ENCODE measurements around the gene C19orf47.

Gene C19orf47

DNA sequence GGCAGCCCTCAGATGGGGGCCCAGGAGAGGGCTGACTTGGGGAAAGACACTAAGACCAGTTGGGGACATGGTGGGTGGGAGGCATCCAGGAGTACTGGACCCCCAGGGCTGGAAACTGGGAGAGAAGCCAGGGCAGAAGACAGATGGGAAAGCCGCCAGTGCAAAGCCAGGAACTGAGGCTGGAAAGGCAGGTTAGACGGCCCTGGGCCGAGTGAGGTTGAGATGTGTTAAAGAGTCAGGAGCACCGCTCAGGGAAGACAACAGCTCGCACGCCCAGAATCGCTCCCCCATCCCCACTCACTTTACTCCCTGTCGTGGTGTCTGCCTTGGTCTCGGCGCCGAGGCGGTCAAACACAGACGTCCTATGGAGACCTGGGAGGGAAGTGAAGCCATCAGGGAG lies 24.5 kb downstream of the C19orf47 start:
- Histone ChIP-seq H3K4me3 (ENCODE audit: low read length) (no peak overlapping the region), H3K27me3 (ENCODE audit: insufficient read depth, low read length) (no peaks in the 10 kb centered on the region), H3K4me1 (ENCODE audit: insufficient read depth, low read length) (no peaks in the 10 kb centered on the region), H3K36me3 (ENCODE audit: insufficient read depth, low read length) (peaks cover 74% of the 10 kb centered on the region), H3K9ac (ENCODE audit: low read depth, low read length) (no peak overlapping the region), H3K9me3 (ENCODE audit: insufficient read depth, low read depth, low read length) (no peaks in the 10 kb centered on the region), H3K27ac (ENCODE audit: low read depth, low read length) (no peak overlapping the region)
- WGBS: 96% methylated on average over 13 of the region's 13 CpGs

DNA sequence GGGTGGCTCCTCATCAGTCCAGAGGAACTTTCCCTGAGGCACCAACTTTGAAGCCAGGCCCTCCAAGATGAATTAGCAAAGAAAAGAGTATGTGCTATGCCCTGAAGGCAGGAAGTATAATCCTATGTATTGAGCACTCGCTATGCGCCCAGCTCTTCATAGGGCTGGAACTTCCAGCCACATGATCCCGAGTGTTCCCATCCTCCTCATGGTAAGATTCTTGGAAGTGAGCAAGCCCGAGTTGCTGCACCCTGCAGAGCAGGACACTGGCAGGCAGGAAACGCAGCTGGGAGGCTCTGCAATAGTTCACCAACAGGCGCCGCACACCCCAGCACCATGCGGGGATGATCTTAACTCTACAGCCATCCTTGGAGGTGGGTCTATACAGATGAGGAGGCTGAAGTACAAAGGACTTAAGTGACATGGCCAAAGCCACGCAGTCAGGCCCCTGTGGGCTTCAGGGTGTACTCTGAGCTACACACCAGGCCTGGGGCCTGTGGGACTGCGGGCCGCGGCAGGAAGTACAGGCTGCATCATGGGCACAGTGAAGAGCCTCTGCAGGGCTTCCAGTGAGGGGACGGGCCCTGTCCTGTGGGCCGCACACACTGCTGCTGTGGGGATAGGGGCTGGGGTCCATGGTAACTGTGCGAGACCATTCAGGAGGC lies 25.1 kb downstream of the C19orf47 start:
- H3K9ac ChIP-seq (ENCODE audit: low read depth, low read length): no peak overlapping the region
- no peaks in the 10 kb centered on the region for H3K4me1 ChIP-seq (ENCODE audit: insufficient read depth, low read length)
- no peak overlapping the region for H3K27ac ChIP-seq (ENCODE audit: low read depth, low read length)
- 93% methylated on average over 15 of the region's 15 CpGs for WGBS
- peaks cover 71% of the 10 kb centered on the region for H3K36me3 ChIP-seq (ENCODE audit: insufficient read depth, low read length)
- no peaks in the 10 kb centered on the region for H3K9me3 ChIP-seq (ENCODE audit: insufficient read depth, low read depth, low read length)
- no peaks in the 10 kb centered on the region for H3K27me3 ChIP-seq (ENCODE audit: insufficient read depth, low read length)
- H3K4me3 ChIP-seq (ENCODE audit: low read length): no peak overlapping the region

DNA sequence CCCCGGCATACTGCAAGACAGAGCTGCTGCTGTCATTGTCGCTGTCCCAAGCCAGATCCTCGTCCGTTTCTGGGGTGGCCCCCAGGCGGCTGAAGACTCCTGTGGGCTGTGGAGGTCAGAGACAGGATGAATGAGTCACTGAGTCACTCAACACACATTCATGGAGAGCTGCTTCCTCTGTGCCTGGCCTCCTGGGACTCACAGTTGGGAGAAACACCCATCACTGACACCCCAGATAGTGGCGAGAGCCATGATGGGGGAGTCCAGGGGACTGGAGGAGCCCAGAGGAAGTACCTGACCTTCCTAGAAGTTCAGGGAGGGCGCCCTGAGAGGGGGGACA lies 26.0 kb downstream of the C19orf47 start:
- Histone ChIP-seq H3K4me3 (ENCODE audit: low read length) (no peak overlapping the region), H3K27me3 (ENCODE audit: insufficient read depth, low read length) (no peaks in the 10 kb centered on the region), H3K4me1 (ENCODE audit: insufficient read depth, low read length) (no peaks in the 10 kb centered on the region), H3K36me3 (ENCODE audit: insufficient read depth, low read length) (peaks cover 62% of the 10 kb centered on the region), H3K9ac (ENCODE audit: low read depth, low read length) (no peak overlapping the region), H3K27ac (ENCODE audit: low read depth, low read length) (no peak overlapping the region), H3K9me3 (ENCODE audit: insufficient read depth, low read depth, low read length) (no peaks in the 10 kb centered on the region)
- 89% methylated on average over 7 of the region's 7 CpGs for WGBS

DNA sequence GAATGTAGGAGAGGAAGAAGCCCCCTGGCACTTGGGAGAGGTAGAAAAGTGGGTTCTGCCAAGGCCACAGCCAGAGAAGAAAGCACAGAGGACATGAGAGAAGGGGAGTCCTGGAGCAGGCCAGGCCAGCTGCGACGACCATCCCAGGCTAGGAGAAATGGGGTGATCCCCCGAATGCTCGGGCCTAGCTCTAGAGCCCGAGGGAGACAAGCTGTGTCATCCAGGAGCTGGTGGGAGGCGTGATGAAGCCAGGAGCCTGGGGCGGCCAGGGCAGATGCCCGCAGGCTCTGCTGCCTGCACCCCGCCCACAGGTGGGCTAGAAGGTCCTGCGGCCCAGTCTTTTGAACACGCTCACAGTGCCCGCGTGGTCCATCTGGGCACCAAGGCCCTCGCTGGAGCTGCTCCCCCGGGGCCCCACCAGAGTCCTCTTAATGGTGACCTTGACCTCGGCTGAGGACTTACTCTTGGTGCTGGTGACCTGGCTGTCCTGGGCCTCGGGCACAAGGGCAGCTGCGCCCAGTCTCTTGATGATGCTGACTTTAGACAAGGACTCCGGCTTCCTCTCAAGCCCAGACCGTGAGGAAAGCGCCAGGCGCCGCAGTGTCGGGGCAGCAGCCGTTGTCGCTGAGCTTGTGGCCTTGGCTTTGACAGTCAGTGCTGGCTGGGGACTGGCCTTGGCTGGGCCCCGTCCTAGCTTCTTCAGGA lies 26.5 kb downstream of the C19orf47 start:
- no peak overlapping the region for H3K27ac ChIP-seq (ENCODE audit: low read depth, low read length)
- peaks cover 60% of the 10 kb centered on the region for H3K36me3 ChIP-seq (ENCODE audit: insufficient read depth, low read length)
- no peaks in the 10 kb centered on the region for H3K9me3 ChIP-seq (ENCODE audit: insufficient read depth, low read depth, low read length)
- H3K4me1 ChIP-seq (ENCODE audit: insufficient read depth, low read length): no peaks in the 10 kb centered on the region
- 95% methylated on average over 27 of the region's 27 CpGs for WGBS
- no peak overlapping the region for H3K4me3 ChIP-seq (ENCODE audit: low read length)
- no peak overlapping the region for H3K9ac ChIP-seq (ENCODE audit: low read depth, low read length)
- H3K27me3 ChIP-seq (ENCODE audit: insufficient read depth, low read length): no peaks in the 10 kb centered on the region

DNA sequence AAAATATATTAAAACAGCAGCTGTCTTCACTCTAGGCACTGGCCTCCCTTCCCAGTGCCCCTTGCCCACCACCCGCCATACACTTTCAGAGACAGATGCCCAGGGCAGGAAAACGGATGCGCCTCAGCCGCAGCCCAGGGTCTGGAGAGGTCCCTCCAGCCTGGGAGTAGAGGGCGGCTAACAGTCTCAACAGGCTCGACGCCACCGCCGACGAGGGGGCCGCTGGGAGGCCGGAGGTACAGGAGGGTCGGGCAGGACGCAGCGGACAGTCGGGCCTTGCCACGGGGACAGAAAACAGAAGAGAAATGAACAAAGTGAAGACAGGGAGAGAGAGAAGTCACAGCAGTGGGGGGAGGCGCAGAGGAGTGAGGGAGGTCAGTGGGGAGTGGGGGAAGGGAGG lies 27.1 kb downstream of the C19orf47 start:
- no peak overlapping the region for H3K9ac ChIP-seq (ENCODE audit: low read depth, low read length)
- 97% methylated on average over 18 of the region's 18 CpGs for WGBS
- no peaks in the 10 kb centered on the region for H3K4me1 ChIP-seq (ENCODE audit: insufficient read depth, low read length)
- H3K9me3 ChIP-seq (ENCODE audit: insufficient read depth, low read depth, low read length): no peaks in the 10 kb centered on the region
- H3K27me3 ChIP-seq (ENCODE audit: insufficient read depth, low read length): no peaks in the 10 kb centered on the region
- peaks cover 54% of the 10 kb centered on the region for H3K36me3 ChIP-seq (ENCODE audit: insufficient read depth, low read length)
- H3K4me3 ChIP-seq (ENCODE audit: low read length): no peak overlapping the region
- H3K27ac ChIP-seq (ENCODE audit: low read depth, low read length): no peak overlapping the region

DNA sequence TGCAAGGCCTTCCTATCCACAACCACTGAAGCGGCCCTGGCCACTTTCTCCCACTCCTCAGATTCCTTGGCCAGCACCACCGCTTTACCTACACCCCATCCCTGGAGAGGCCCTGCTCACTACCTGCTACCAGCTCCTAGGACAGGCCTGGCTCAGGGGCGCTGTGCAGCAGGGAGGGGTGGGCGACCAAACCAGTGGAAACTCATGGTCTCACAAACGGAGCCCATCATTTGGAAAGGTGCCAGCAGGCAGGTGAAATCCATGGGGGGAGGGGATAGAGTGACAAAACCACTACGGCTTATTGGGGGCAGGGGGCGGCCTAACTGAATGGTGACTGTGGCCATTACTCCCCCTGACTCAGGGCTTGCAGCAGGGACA lies 27.6 kb downstream of the C19orf47 start:
- Histone ChIP-seq H3K4me3 (ENCODE audit: low read length) (no peak overlapping the region), H3K27ac (ENCODE audit: low read depth, low read length) (no peak overlapping the region), H3K36me3 (ENCODE audit: insufficient read depth, low read length) (peaks cover 49% of the 10 kb centered on the region), H3K9ac (ENCODE audit: low read depth, low read length) (no peak overlapping the region), H3K4me1 (ENCODE audit: insufficient read depth, low read length) (no peaks in the 10 kb centered on the region), H3K27me3 (ENCODE audit: insufficient read depth, low read length) (no peaks in the 10 kb centered on the region), H3K9me3 (ENCODE audit: insufficient read depth, low read depth, low read length) (no peaks in the 10 kb centered on the region)
- WGBS: 94% methylated on average over 7 of the region's 7 CpGs

DNA sequence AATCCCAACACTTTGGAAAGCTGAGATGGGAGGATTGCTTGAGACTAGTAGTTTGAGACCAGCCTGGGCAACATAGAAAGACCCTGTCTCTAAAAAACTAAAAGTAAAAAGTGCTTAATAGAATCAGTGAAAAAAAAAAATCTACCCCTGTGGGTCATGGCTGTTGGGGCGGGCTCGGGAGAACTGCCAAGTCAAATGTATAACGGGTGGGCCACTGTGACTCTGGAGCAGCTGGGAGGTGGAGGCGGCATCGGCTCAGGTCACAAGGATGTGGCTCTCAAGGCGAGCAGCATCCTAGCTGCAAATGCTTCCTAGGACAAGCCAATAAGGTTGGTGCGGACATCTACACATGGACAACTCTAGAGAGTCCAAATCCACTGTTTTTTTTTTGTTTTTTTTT lies 30.9 kb downstream of the C19orf47 start:
- 95% methylated on average over 7 of the region's 7 CpGs for WGBS
- Histone ChIP-seq H3K27me3 (ENCODE audit: insufficient read depth, low read length) (no peaks in the 10 kb centered on the region), H3K36me3 (ENCODE audit: insufficient read depth, low read length) (peaks cover 20% of the 10 kb centered on the region)

DNA sequence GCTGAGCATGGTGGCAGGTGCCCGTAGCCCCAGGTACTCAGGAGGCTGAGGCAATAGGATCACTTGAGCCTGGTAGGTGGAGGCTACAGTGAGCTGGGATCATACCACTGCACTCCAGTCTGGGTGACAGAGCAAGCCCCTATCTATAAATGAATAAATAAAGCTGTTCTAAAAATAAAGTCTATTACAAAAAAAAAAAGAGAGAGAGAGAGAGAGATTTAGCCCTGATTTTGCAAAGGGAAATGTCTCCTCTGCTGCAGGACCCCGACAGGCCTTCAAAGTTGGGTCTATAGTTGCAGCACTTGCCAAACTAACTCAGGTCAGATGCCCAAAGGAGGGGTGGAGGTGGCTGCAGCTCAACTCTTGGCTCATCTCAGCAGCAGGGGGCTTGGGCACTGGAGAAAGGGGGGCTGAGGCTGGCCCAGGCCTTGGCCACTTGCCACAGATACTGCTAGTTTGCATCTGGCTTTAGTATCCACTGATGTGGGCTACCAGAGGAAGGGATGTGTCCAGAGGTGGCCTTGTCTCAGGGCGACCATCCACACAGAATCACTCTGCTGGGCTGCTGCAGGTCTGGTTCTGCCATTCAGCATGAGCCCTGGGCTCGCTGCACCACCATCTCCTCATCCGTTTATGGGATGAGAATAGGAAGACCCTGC lies 32.3 kb downstream of the C19orf47 start:
- Histone ChIP-seq H3K27me3 (ENCODE audit: insufficient read depth, low read length) (no peaks in the 10 kb centered on the region), H3K4me1 (ENCODE audit: insufficient read depth, low read length) (no peaks in the 10 kb centered on the region), H3K9ac (ENCODE audit: low read depth, low read length) (no peak overlapping the region), H3K36me3 (ENCODE audit: insufficient read depth, low read length) (peaks cover 8% of the 10 kb centered on the region), H3K27ac (ENCODE audit: low read depth, low read length) (no peak overlapping the region), H3K4me3 (ENCODE audit: low read length) (no peak overlapping the region), H3K9me3 (ENCODE audit: insufficient read depth, low read depth, low read length) (no peaks in the 10 kb centered on the region)
- whole genome bisulfite sequencing: 89% methylated on average over 5 of the region's 5 CpGs

More for the DNA sequence above, 30.9 kb downstream of the C19orf47 start:
- no peaks in the 10 kb centered on the region for H3K4me1 ChIP-seq (ENCODE audit: insufficient read depth, low read length)
- no peaks in the 10 kb centered on the region for H3K9me3 ChIP-seq (ENCODE audit: insufficient read depth, low read depth, low read length)
- no peak overlapping the region for H3K4me3 ChIP-seq (ENCODE audit: low read length)
- H3K27ac ChIP-seq (ENCODE audit: low read depth, low read length): no peak overlapping the region
- H3K9ac ChIP-seq (ENCODE audit: low read depth, low read length): no peak overlapping the region

DNA sequence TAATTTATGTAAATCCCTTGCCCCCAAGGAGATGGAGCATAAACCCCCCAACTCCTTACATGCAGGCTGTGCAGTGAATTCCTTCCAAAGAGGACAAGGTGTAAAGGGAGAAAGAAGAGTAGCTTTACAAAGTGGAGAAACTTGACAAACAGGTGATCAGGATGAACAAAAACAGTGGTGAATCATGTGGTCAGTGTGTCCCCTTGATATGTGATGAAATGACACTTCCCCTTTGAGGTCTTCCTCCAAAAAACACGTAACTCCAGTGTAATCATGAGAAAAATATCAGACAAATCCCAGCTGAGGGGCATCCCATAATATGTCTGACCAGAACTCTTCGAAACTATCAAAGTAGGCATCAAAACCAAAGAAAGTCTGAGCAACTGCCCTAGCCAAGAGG lies 33.5 kb downstream of the C19orf47 start:
- WGBS: 90% methylated on average over 2 of the region's 2 CpGs
- no peak overlapping the region for H3K27ac ChIP-seq (ENCODE audit: low read depth, low read length)
- no peaks in the 10 kb centered on the region for H3K27me3 ChIP-seq (ENCODE audit: insufficient read depth, low read length)
- H3K4me1 ChIP-seq (ENCODE audit: insufficient read depth, low read length): no peaks in the 10 kb centered on the region
- H3K4me3 ChIP-seq (ENCODE audit: low read length): no peak overlapping the region
- no peaks in the 10 kb centered on the region for H3K9me3 ChIP-seq (ENCODE audit: insufficient read depth, low read depth, low read length)
- H3K9ac ChIP-seq (ENCODE audit: low read depth, low read length): no peak overlapping the region
- H3K36me3 ChIP-seq (ENCODE audit: insufficient read depth, low read length): peaks cover 3% of the 10 kb centered on the region; the same call in 1 of the 2 replicates

DNA sequence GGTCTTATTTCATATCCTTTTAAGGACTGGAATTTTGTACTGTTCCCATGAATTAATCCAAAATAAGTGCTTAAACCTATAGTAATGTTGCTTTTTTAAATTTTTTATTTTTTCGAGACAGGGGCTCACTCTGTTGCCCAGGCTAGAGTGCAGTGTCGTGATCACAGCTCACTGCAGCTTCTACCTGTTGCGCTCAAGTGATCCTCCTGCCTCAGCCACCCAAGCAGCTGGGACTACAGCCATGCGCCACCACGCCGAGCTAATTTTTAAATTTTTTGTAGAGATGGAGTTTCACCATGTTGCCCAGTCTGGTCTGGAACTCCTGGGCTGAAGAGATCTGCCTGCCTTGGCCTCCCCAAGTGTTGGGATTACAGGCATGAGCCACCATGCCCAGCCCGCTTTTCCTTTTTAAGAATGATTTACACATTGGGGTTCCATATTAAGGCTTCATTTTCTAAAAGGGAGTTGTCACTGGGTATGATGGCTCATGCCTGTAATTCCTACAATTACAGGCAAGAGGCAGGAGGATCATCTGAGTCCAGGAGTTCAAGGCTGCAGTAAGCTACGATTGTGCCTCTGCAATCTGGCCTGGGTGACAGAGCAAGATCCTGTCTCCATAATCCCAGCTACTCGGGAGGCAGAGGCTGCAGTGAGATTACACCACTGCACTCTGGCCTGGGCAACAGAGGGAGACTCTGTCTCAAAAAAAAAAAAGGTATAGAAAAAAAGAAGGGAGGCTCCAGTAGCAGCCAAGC lies 34.8 kb downstream of the C19orf47 start:
- 94% methylated on average over 9 of the region's 9 CpGs for WGBS
- Histone ChIP-seq H3K4me3 (ENCODE audit: low read length) (no peak overlapping the region), H3K36me3 (ENCODE audit: insufficient read depth, low read length) (peaks cover 3% of the 10 kb centered on the region; the same call in 1 of the 2 replicates), H3K27me3 (ENCODE audit: insufficient read depth, low read length) (no peaks in the 10 kb centered on the region), H3K9ac (ENCODE audit: low read depth, low read length) (no peak overlapping the region), H3K27ac (ENCODE audit: low read depth, low read length) (no peak overlapping the region), H3K4me1 (ENCODE audit: insufficient read depth, low read length) (no peaks in the 10 kb centered on the region), H3K9me3 (ENCODE audit: insufficient read depth, low read depth, low read length) (no peaks in the 10 kb centered on the region)

DNA sequence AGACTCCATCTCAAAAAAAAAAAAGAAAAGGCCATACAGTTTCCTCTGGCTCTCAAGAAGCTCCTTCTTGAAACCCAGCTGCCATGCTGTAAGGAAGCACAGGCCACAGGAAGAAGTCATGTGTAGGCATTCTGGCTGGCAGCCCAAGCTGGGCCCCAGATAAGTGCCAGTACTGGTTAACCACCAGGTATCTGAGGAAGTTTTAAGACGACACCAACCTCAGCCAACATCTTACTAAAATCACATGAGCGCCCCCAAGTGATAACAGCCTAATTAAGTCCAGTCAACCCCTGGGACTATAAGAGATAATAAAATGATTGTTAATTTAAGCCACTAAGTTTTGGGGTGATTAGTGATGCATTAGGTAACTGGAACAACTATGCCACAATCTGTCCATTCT lies 35.7 kb downstream of the C19orf47 start:
- H3K4me3 ChIP-seq (ENCODE audit: low read length): no peak overlapping the region
- no peak overlapping the region for H3K27ac ChIP-seq (ENCODE audit: low read depth, low read length)
- no peak overlapping the region for H3K9ac ChIP-seq (ENCODE audit: low read depth, low read length)
- no peaks in the 10 kb centered on the region for H3K36me3 ChIP-seq (ENCODE audit: insufficient read depth, low read length)
- no peaks in the 10 kb centered on the region for H3K27me3 ChIP-seq (ENCODE audit: insufficient read depth, low read length)
- H3K9me3 ChIP-seq (ENCODE audit: insufficient read depth, low read depth, low read length): no peaks in the 10 kb centered on the region
- 92% methylated on average over 2 of the region's 2 CpGs for WGBS
- no peaks in the 10 kb centered on the region for H3K4me1 ChIP-seq (ENCODE audit: insufficient read depth, low read length)
